HG03457 (cell line): ENCODE data around the gene ADRM1.

Source experiments
- ATAC-seq: cut with Tn5 transposase; IDR thresholded peaks from one replicate; pipeline ENCODE4 v1.9.1; 2021; ENCODE audit warnings: moderate number of reproducible peaks; ENCODE audit not compliant: unreplicated experiment

ADRM1 gene

DNA sequence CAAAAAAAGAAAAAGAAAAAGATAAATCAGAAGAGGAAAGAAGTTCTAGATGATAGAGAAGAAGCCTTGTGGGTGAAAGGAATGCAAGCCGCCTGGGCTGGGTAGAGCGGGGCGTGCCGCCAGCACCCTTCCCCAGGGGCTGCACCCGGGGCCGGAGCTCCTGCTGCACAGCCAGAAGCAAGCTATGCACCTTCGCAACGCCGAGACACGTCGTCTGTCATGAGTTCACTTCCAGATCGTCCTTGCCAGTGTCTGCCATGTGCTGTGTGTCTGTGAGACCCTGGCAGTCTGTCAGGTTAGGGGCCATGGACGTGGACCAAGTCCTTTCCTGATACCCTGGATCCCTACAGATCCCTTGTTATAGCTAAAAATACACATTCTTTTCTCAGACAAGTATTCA lies 25.5 kb upstream of the ADRM1 start:
- ATAC-seq = no peak

DNA sequence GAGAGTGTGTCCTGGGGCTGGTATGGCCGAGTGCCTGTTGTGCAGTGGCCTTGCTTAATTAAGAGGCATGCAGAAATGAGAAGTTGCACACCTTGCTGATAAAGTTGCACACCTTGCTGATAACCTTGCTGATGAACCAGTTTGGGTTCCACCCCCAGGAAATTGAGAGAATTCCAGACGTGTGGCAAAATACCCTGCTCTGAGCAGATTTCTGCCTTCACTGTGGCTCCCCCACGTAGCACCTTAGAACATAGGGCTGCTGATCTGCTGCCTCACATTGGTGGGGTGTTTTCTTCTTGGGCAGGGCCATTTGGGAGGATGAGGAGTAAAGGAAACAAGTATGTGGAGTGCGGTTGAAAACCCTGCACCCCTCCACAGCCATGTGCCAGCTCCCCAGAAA lies 22.5 kb upstream of the ADRM1 start:
- ATAC-seq = no peak

DNA sequence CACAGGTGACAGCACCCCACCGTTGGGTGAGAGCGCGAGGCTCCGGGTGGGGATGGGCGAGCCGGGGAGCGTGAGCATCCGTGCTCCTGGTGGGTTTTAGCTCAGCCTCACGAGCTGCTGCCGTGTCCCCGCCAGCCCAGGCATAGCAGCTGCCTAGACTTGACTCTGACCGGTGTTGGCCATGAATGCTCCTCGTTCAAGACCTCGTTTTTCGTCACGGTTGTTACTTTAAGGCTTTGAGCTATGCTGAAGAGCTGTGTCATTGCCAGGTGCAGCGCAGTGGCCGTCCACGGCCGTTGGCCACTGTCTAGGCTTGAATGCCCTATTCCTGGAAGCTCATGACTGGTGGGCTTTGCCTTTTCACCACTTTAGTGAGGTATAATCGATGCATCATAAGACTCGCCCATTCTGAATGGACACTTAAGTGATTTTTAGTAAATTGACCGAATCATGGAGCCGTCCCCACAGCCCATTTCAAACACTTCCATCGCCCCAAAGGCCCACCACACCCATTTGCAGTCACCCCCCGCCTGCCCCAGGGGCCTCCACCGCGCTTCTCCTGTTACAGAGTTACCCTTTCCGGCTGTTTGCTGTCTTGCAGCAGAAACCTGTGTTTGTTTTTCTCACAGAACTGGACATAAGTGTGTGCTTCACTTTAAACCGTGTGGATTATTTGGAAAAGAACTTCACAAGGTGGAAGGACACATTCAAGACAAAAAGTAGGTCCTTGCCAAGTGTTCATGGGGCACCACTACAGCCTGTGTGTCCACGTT lies 21.4 kb upstream of the ADRM1 start:
- ATAC-seq = no peak

DNA sequence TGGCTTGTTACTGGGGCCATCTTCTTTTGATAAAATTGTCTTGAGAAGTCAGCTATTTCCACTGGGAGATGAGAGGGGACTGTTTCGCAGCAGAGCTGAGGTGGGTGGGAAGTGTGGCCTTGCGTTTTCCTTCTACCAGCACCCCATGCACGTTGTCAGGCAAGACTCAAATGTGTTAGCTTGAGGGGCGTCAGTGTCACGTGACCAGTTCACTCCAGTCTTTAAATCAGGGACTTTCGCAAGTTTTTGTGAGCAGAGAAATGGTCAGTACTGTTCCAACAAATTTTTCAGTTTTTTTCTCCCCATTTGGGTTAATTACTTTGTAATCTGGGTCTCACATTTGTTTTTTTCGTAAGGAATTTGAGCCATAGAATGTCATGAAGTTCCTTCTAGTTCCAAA lies 20.7 kb upstream of the ADRM1 start:
- no peak for ATAC-seq

DNA sequence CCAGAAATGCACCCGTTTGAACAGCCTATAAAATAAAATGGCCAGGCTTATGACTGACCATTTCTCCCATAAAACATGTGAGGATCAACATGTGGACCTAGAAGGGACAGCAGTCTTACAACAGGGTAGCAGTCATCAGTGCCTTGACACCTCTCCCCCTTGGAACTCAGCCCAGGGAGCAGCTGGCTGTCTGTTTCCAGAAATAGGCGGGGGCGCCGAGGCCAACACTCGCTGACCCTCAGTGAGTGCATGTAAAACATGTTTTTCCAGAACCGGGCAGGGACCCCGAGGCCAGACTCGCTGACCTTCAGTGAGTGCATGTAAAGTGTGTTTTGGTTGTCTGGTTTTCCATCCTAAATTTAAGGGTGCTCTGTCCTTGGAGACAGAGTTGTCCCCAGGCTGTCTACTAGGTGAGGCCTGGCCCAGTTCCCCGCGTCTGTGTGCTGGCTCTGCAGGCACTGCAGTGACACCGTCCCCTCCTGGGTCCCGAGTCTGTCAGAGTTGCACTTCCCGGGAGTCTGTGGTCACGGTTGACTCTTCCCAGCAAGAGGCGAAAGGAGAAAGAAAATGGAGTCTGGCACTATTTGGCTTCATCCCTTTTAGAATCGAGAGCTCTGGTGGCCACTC lies 19.8 kb upstream of the ADRM1 start:
- no peak for ATAC-seq

DNA sequence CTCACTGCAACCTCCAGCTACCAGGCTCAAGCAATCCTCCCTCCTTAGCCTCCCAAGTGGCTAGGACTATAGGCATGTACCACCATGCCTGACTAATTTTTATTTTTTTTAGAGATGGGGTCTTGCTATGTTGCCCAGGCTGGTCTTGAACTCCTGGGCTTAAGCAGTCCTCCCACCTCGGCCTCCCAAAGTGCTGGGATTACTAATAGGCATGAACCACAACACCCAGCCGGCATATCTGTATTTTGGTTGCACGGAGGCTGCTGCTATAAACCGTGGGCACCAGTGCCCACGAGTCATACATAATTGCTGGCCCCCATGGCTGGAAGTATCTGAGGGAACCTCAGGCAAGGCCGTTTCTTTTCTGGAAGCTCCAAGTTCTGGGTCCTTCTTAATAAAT lies 18.3 kb upstream of the ADRM1 start:
- ATAC-seq = no peak

DNA sequence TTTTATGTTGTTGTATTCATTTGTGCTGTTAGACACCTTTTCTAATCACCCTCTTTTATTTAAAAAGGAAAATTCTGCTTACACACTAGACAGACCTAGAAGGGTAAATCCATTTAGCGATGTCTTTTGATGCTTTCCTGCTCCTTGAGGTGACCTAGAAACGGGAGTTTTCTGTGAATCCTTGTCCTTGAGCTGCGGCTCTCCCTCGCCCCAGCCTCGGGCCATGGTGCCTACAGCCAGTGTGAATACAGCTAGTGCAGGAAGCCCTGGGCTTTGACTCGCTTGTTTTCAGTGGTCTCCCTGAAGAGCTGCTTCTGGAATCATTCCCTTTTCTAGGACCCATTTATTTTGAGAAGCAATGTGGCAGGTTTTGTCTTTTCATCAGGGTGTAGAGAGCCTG lies 17.6 kb upstream of the ADRM1 start:
- ATAC-seq = no peak

DNA sequence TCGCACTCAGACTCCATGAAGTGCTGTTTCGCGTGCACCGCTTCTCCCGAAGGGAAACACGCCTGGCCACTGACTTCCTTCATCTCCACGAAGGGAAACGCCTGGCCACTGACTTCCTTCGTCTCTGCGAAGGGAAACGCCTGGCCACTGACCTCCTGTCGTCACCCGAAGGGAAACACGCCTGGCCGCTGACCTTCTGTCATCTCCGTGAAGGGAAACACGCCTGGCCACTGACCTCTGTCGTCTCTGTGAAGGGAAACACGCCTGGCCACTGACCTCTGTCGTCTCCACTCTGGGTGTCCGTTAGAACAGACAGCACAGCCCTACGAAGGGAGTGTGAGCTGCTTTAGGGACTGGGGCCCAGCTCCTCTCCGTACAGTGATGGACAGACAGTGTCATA lies 17.1 kb upstream of the ADRM1 start:
- ATAC-seq = no peak

DNA sequence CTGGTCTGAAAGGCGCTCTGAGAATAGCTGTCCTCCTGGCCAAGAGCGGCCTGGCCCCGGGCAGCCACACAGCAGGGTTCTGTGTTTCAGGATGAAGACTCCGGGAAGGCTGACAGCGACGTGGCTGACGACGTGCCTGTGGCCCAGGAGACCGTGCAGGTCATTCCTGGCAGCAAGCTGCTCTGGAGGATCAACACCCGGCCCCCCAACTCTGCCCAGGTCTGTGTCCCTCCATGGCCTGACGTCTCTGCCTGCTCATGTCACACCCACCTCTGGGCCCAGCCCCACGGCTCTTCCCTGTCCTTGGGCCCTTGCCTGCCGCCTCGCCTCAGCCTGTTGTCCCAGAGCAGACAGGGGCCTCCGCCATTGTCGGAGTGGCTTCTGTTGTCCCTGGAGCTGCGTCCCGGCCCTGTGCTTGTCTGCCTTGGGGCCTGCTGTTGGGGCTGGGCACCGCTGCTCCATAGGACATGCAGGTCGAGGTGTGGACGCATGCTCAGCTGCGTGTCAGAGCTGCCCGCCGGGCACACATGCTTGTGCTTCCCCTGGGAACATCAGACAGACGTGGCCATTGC lies 16.2 kb upstream of the ADRM1 start:
- ATAC-seq = no peak

DNA sequence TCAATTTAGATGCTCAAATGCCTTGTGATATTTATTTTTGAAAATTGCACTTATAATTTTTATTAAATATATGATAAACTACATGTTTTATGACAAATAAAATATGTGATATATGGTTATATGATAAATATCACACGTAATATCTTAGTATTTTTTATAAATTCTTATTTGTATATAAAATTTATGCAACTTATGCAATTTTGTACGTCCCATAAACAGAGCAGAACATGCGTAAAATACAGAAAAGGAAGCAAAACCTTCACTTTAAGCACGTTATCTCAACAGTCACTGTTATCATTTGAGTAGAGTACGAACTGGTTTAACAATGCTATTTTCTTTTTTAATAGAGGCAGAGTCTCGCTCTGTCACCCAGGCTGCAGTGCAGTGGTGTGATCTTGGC lies 15.7 kb upstream of the ADRM1 start:
- ATAC-seq = no peak

DNA sequence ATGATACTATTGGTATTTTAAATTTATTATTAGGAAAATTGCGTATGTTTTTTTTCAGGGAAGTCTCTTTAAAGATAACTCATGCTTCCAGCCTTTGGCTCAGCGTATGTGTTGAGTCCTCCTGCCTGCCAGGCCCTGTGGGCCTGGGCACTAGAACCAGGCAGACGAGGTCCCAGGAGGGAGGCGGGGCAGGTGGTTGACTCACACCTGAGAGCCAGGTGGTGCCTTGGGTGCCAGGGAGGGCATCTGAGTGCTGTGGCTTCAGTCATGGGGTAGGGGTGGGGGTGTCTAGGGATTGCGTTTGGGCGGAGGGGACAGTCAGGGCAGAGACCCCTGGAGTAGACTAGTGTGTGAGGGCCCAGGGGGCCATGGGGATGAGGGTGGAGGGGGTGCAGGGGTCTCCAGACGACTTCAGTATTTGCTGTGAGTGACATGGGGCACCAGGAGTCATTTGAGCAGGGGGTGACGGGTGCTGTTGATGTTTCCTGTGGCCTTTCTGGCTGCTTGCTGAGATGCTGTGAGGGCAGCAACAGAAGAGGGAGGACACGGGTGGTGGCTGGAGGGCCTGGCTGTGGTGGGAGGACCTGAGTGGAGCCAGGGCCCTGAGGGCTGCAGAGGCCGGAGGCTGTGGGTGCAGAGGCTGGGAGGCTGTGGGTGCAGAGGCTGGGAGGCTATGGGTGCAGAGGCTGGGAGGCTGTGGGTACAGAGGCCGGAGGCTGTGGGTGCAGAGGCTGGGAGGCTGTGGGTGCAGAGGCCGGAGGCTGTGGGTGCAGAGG lies 14.8 kb upstream of the ADRM1 start:
- no peak for ATAC-seq

DNA sequence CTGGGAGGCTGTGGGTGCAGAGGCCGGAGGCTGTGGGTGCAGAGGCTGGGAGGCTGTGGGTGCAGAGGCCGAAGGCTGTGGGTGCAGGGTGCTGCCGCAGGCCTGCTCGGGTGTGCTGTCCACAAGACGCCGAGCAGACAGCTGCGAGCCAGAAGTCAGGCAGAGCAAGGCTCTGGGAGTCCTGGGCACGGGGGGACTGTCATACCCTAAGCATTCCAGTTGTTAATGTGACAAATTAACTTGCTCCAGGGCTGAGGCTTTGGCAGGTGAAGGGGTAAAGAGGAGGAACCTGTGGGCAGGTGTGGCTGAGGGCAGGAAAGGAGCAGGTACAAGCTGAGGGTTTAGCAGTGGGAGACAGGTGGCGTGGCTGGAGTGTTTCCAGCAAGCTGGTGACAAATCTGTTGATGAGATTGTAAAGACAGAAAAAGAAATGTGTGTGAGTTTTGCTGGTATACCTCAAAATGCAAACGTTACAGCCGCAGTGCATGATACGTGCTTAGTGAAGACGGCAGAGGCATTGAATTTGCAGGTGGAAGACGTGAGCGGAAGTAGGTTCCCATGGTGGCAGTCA lies 14.2 kb upstream of the ADRM1 start:
- ATAC-seq = no peak

DNA sequence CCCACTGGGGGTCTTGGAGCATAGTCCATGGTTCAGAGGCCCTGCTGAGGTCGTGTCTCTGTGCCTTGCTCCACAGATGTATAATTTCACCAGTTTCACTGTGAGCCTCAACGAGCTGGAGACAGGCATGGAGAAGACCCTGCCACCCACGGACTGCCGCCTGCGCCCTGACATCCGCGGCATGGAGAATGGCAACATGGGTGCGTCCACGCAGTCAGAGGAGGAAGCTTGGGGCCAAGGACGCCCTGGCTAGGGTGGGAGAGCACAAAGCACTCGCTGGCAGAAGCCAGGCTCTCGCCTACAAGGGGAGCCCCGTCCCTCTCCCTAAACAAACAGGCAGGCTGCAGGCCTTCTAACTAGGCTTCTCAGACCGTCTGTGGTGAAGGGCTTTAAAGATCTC lies 13.7 kb upstream of the ADRM1 start:
- ATAC-seq = no peak

DNA sequence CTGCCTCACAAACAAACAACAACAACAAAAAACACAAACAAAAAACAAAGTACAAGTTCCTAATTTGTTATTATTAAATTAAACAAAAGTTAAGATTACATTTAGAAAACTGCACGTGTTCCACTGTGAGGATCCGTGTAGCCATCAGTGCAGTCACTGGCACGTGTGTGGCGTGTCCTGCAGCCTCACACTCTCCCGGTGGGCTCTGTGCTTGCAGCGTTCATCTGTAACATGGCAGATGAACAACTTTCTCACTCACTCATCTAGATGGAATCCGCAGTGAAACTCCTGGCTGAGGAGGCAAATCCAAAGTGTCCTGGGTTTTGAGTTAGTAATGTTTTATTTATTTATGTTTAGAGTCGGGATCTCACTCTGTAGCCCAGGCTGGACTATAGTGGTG lies 12.9 kb upstream of the ADRM1 start:
- ATAC-seq = no peak

DNA sequence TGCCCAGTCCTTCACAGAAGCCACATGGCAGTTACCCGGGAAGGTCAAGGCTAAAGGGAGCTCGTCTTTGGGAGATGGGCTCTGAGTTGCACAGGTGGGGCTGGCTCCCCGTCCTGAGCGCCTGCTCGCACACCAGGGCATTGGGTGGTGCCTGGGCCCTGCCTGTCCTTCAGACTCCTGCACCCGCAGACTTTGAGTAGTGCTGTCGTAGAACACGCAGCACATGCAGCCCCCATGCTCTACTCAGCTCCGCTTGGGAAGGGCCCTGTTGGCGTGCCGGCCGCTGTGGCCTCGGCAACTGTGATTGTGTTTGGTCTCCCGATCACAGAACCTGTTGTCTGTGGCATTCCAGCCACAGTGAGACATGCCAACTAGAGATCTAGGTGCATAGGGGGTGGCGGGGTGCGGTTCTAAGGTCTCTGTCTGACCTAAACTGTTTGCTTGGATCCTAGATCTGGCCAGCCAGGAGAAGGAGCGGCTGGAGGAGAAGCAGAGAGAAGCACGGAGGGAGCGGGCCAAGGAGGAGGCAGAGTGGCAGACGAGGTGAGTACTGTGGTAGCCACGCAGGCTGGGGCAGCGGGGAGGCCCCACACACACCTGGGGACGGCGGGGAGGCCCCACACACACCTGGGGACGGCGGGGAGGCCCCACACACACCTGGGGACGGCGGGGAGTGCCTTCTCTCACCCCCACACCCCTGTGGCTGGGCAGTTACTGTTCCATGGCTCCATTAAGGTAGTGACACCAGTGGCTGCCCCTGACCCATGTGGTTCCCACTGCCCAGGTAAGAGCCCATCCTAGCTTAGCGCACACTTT lies 11.3 kb upstream of the ADRM1 start:
- no peak for ATAC-seq

DNA sequence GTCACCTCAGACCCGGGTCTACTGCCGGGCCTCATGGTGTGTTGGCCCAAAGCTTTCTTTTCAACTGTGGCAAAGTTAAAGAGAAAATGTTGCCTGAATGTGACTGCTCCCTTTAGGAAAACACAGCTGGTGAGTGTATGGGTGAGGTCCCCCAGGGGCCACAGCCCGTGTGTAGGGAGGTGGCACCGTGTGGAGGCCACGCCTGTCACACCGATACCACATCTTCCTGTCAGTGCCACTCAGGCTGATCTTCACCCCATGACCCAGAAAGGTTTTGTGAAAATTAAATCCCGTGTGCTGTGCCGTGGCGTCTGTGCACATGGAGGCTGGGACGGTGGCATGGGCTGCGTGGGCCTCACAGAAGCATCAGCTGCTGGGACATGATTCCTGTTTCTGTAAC lies 10.7 kb upstream of the ADRM1 start:
- ATAC-seq = no peak

DNA sequence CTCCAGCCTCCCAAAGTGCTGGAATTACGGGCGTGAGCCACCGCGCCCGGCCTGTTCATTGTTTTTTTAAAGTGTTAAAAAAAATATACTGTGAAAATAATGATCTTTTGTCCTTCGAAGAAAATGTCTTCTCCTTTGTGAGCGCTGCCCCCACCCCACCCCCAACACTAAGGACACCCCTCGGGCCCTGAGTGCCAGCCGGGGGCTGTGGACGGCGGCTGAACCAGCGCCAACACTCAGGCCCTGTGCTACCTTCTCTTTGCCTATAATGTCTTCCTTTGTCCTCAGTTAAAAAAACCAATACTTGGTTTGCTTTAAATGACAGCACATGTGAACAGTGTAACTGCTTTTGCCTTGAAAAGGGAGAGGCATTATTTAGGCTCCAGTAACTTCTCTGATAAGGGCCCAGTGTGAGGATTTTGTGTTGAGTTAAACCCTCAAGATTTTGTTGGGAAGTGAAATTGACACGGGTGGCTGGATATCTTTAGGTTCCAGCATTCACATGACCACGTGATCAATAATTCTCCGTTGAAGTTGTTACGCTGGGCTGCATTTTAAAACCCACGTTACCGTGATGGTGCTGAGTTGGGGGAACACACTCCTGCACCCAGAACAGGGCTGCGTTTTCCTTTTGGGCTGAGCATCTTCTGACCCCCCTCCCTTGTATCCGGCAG lies 9.5 kb upstream of the ADRM1 start:
- ATAC-seq = no peak

DNA sequence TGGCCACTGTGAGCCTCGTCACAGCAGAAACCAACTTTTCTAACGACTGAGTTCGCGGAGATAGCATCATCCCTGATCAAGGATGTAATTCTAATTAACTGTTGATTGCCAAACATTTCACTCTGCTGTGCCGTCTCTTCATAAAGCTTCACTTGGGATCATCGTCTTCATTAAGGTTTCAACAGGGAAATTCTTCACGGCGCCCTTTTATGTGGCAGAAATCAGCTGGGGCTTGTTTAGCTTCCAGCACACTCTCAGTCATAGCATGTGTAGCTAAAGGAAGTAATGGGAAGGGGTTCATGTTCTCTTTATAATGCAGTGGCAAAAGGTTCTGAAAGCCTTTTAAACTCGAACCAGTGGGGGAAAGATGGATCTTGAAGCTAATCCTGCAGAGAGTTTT lies 8.9 kb upstream of the ADRM1 start:
- no peak for ATAC-seq

DNA sequence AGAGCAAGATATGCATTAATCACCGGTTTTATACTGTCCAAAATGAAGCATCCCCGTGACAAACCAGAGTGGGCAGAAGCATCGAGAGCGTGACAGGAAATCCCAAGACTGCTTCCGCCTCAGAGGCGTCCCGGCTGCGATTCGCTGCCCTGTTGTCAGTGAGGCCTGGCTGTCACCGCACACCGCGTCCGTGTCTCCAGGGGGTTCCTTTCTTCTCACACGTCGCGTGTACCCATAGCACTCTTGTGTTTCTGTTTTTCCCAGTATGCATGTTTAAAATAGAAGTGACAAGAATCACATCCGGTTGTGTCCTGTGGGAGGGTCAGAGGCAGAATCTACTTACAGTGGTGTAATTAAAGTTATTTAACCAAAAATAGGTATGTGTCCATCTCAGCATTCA lies 8.3 kb upstream of the ADRM1 start:
- ATAC-seq = no peak
